ENCODE data around the gene EXD3.

- TF ChIP-seq CTCF (IDR thresholded peaks at IDR 0.05) (peak; percentile 27 to 88 (median 82)), POLR2A (IDR thresholded peaks at IDR 0.05) (peak; percentile 33 to 57)
Observed at GRCh38 chr9:137422604-137423513, at the start of gene EXD3, which contains the start of gene NOXA1.
